H54 (cell line): Measurements from ENCODE around the gene ZBTB7C.

Source experiments
- DNase-seq: peaks from one replicate; pipeline ENCODE4 v3.0.0; 2011; ENCODE audit warnings: low spot score, mixed read lengths; ENCODE audit not compliant: insufficient read length
- FAIRE-seq: peaks from 3 replicates; lab custom pipeline; 2011; peaks lifted over from hg19 to GRCh38; lab: Jason Lieb, UNC
- POLR2A ChIP-seq: IDR thresholded peaks from 2 replicates; pipeline ENCODE4 v1.6.1; 2011; ENCODE audit warnings: low read depth, mild to moderate bottlenecking, low read length

Gene ZBTB7C

DNA sequence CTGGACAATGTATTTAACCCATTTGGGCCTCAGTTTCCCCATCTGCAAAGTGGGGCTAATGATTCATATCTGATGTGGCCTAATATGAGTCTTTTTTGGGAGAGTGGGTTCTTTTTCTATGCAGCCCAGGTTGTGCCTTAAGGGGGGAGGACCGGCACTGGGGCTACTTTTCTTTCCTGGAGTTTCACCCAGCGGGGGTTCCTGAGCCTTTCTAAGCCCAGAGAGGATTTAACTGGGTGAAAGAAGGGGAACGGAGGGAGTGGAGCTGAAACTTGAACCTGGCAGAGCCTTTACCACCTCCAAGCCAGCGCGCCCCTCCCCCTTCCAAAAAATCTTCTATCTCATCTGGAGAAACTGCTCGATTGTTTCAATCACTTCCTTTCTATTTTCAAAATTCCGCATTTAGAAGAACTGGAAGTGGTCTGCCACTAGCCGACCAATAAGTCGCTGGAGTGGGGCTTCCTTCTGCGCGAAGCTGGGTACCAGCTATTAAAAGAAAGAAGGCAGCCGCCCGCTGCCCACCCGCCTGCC, 273.7 kb downstream of the ZBTB7C start:
- no peak for FAIRE-seq
- DNase-seq = no peak
- no peak for TF ChIP-seq POLR2A

DNA sequence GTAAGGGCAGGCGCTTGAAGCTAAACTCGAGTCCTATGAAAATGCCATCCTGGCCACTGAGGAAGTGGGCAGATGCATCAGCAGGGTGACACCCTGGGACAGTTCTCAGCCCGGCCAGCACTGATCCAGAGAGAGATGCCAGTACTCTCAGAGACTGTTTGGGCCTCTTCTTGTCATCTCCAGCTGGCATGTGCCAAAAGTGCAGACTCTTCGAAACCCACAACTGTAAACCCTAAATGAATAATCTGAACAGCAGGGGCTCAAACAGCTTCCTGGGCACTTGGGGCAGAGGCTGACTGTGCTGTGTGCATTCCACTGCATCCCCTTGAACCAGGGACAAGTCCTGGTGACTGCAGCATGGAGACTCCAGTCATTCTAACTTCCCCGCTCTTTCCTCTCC, 274.6 kb downstream of the ZBTB7C start:
- no peak for FAIRE-seq
- no peak for DNase-seq
- TF ChIP-seq POLR2A = no peak

DNA sequence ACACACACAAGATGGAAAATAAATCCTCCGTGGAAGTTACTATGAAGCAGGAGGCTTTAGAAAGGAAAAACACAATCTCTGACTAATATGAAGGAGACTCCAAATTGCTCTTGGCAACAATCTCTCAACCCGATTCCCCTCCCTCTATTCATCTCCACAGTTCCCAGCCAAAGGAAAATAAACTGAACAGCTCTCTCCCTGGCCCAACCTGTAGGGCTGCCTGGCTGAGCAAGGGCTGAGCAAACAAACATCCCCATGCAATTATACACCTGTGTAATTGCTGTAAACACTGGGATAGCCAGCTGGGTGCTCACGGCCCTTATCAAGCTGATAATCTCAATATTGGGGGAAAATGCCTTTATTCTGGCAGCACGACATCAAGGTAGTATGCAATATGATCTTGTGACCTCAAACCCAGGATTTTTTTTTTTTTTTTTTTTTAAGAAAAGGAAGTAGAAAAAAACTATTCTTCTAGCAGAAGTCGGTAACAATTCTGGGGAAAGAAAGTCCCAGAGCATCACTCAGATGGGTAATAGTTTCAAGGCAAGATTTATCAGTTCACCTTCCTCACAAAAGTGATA, 275.4 kb downstream of the ZBTB7C start:
- no peak for TF ChIP-seq POLR2A
- DNase-seq = no peak
- no peak for FAIRE-seq

DNA sequence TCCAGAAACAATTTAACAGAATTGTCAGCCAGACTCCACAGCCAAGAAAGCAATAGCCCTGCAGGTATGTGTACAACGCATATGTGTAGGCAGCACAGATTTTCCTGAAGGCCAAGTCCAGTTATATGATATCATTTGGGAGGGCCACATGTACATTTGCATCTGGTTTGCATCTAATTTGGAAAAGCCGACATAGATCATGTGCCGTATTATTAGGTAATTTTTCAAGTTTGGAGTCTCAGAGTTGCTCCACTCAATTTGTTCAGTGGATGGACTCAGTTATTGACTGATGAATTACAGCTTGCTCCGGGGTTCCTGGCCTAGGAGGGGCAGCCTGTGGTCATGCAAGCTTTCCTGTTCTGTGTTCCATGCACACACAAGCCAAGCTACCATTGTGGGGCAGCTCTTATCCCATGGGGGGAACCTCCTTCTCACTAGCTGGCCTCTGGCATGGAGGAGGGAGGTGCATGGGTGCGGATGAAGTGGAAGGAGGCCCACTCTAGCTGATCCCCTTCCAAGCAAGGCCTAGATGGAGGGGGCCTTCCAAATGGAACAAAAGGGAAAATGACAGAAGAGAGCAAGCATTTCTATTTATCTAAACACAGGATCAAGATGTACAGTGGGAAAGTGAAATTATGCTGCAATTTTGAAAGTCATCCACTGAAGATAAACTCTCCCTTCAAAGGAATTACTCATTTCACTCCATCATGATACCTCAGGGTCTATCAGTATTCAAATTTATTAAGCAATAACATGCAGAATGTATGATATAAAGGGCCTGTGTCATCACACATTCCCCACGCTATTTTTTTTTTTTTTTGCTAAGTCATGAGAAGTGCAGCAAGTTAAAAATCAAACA, 276.2 kb downstream of the ZBTB7C start:
- no peak for DNase-seq
- no peak for TF ChIP-seq POLR2A
- FAIRE-seq = no peak

DNA sequence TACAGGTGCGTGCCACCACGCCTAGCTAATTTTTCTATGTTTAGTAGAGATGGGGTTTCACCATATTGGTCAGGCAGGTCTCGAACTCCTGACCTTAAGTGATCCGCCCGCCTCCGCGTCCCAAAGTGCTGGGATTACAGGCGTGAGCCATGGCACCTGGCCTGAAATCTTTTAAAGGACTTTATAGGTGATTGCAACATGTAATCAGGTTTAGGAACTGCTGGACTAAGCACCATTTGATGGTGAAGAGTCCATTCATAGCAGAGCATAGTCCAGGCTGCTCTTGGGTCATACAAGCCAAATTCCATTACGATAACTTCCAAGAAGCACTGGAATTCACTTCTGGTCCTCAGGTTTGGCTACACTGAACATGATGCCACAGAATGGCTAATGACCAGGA, 278.1 kb downstream of the ZBTB7C start:
- FAIRE-seq = no peak
- TF ChIP-seq POLR2A = no peak
- no peak for DNase-seq

DNA sequence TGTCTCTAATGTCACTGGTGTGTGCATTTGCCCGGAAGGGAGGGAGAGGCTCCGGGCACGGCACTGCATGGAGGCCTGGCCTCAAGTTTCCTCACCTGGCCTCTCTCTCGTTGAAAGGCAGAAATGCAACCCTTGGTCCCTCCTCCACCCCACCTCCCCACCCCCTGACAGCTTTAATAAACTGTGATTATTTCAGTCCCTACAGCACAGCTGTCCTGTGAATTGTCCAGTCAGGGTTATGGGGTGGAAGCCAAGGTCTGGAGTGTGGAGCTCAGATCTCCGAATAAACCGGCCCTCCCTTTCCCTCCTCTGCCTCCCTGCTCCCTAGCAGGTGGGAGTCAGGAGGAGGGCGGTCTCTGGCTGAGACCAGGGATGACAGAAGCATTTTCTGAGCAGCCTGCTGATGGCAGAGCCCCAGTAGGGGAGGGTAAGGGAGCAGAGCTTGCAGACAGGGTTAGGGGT, 279.5 kb downstream of the ZBTB7C start:
- DNase-seq = no peak
- FAIRE-seq = no peak
- no peak for TF ChIP-seq POLR2A

DNA sequence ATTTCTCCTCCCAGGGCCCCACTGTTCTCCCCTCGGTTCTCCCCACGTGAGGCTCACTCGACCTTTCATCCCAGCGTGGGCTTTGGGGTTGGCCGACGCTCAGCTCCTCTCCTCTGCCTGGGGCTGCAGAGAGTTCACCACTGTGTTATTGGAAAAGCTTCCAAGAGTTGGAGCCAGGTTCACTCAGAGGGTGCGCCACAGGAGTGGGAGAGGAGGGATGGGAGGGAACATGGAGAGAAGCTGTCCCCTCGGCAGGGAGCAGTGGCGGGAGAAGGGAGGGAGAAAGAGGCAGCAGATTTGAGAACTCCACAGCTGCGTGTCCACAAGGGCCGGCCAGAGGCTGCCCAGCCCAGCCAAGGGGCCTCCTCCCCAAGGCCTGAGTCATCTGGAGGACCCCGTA, 281.6 kb downstream of the ZBTB7C start:
- FAIRE-seq (no peak), DNase-seq (no peak)
- TF ChIP-seq POLR2A = no peak

DNA sequence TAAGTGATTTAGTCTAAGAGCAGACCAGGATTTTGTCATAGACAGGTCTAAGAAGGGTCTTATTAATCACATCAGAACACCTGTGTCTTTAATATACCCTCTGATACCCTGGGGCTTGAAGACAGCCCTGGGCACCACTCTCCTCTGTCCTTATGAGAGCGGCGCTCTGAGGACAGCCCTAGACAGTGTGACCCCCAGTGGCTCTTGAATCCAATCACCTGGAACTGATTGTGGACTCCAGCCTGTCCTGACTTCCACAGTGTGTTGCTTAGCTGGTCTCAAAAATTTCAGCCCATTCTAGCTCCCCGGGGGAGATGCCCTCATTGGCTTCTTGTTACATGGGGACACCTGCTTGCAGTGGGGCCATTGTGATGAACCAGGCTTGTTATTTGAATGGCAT, 282.9 kb downstream of the ZBTB7C start:
- DNase-seq = no peak
- TF ChIP-seq POLR2A = no peak
- no peak for FAIRE-seq

DNA sequence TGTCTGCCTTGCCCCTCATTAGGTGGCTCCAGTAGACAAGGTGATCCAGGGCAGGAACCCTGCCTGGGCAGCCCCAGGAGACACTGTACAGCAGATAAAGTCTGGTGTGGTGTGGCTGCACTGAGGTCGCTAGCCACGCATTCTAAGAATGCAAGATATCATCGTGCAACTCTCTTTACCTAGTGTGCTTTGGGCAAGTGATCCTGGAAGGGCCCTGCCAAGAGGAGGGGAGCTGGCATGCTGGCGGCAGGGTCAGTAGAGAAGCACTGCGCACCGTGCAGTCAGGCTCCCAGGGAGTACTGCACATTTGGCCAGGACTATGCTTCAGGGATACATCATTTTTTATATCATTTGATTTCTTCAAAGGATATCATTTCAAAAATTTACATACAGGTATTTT, 283.5 kb downstream of the ZBTB7C start:
- no peak for DNase-seq
- no peak for FAIRE-seq
- TF ChIP-seq POLR2A = no peak

DNA sequence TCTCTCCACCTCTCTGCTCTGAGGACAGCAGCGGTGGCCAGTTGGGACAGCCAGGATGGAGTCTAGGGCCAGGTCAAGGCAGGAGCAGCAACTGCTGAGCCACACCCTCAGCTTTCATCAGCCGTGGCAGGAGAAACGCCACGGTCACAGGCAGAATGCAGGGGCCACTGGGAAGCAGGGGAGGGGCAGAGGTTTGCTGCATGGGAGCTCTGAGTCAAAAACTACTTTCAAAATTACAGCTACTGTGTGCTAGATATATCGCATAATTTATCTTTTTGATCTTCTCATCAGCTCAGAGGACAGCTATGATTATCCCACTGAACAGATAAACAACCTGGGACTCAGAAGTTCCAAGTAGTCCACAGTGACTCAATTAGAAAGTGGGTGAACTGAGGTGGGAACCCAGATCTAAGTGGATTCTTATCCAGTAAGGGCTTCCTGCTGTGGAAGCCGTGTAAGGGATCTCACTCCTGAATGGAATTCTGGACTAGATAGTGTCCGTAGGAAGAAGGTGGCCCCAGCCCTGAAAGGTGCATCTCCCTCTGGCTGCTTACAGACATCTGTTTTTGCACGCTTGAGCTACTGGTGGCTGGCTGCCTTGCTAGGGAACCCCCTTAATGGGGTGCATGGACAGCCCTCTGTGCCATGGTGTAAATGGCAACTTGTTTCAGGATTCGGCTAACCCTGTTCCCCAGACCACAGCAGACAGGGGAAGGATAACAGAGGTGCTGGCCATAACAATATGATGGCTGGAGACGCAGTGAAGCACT, 284.1 kb downstream of the ZBTB7C start:
- TF ChIP-seq POLR2A = no peak
- DNase-seq = no peak
- no peak for FAIRE-seq

DNA sequence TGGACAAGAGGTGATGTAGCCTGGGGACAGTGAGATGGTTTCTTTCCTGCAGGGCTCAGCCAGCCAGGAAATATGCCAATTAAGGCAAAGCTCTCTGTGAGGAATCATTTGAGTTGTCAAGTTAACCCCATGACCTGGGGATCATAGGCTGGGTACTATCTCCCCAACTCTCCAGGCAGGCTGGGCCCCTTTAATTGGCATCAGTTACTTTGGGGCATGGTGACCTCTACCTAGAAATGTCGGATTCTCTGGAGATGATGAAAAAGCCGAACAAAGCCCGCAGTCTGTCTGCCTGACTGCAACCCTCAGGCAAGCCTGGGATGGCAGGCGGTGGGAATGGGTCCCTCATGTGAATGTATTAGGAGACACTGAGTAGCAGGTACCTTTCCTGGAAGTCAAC, 285.2 kb downstream of the ZBTB7C start:
- no peak for FAIRE-seq
- TF ChIP-seq POLR2A = no peak

DNA sequence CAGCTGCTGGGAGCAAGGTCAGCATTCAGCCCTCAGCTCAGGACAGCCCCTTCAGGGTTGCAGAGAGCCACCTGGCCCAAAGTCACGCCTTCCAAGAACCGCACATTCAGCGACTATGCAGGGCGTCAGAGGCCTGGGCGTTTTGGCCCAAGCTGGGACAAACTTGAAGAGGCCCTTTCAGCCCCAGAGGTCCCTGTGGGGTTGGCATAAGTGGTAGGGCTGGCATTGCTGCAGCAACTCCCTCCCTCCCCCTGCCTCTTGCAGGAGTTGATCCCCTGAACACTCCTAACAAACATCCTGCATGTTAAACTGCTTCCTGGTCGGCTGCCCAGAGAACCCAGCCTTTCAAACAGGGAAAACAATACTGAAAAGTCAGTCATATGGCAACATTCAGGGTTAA, 285.9 kb downstream of the ZBTB7C start:
- DNase-seq (no peak), FAIRE-seq (no peak)
- no peak for TF ChIP-seq POLR2A

More for the DNA sequence above, 285.2 kb downstream of the ZBTB7C start:
- DNase-seq = no peak

DNA sequence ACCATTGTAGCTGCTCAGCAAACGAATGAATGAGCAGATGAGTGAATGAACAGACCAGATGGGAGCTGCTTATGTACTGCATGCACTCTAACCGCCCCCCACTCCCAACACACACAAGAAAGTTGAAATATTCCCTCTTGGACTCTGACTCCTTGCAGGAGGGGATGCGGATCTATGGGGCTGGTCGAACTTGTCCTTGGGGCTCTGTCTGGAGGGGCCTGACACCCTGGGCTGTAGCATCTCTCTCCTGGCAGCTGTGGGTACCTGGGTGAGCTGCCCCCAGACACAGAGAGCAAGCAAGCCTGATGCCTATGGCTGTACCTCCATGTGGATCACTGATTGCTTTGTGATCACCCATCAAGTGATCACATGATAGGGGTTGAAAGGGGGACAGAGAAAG, 286.4 kb downstream of the ZBTB7C start:
- FAIRE-seq = no peak
- DNase-seq = no peak
- TF ChIP-seq POLR2A = no peak

DNA sequence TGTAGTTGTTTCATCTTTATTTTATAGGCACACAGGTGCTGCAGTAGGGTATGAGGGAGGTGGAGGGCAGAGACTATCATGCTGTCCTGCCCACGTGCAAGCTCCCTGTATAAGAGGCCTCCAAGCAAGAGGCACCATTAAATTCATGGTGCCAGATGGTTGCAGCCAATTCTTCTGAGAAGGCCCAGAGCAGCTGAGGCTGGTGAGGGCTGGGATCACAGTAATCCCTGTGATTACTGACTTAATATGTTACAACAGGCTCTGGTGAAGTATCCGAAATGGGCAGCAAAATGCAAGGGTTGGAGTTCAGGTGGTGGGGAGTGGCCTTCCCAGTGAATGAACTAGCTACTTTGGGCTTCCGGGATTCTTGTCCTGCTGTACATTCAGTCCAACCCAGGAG, 286.8 kb downstream of the ZBTB7C start:
- FAIRE-seq (no peak), DNase-seq (no peak)
- no peak for TF ChIP-seq POLR2A
